Stimulated activated naive CD4-positive, alpha-beta T cell treated with Interleukin-2 at 50 U/mL for 16 hours (primary cell): ENCODE measurements around the gene SOX10.

Experiments
- DNase-seq: peaks from one replicate; lab custom pipeline; 2025; lab: John Stamatoyannopoulos, UW

Gene SOX10

DNA sequence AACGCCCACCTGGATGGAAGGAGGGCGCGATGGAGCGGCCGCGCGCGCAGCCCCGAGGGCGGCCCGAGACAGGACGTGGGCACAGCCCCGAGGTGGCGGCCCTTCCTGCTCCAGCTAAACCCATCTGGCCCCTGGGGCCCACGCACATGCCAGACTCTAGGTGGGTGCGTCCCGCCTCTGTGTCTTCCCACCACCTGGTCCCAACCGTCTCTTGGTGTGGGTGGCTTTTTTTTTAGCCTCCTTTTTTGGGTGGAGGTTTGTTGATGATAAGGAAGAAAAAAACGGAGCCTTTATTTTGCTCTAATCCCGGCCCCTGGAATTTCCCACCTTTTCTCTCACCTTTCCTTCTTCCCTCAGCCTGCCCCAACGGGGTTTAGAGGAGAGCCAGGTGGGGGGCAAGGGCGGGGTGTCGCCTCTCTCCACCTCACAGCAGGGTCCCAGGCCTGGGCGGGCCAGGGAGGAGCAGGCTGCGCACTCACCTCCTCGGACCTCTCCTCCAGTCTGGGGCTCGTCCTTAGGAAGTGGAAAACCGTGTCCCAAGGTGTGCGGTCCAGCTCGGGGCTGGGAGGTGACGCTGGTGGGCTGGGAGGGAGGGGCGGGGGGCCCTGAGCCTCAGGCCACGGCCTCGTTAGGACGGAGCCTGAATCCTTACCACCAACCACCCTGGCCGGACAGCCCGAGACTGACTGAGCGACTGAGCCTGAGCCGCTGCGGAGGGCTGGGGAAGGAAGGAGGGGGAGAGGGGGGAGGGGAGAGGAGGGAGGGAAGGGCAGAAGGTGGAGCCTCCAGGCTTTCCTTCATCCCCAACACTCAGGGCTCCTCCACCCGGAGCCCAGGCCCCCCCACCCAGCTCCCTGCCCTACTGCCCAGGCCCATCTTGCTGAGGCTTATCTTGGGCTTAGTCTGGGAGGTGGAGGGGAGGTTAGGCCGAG lies at the start of gene SOX10:
SOX10 (minus strand) TSS at position 696 of the 932 bp plus-strand sequence. CDS start 771 bp downstream, outside the sequence.
- DNase-seq: no peak

DNA sequence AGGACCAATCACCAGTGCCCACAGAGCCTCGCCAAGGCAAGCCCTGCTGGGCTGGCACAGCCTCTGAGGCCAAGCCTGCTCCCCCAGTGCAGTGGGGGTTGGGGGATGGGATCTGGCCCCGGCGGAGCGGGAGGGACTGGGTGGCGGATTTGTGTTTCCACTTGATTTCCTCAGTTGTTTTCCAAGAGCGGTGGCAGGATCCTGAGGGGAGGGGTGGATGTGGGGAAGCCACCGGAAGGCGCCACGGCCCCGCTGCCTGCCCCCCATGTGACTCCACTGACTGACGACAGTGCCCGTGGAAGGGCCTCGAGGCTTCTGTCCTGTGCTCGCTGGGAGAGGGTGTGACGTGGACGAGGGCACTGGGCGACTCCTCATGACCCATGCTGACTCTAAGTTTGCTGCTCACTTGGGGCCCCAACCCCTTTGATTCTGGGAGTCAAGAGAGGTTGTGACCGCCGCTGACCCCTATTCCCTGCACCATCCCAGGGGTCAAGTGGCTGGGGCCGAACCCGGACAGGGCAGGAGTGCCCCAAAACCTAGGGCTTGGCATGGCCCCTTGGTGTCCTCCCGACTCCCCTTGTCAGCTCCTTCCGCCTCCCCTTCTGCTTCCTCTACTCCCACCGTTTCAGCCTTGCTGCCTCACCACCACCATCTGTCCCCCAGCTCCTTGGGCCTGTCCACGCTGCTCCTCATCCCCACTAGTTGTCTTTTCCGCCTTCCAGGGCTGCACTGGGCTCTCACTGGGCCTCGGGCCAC lies 49.3 kb upstream of the SOX10 start:
- DNase-seq: no peak

DNA sequence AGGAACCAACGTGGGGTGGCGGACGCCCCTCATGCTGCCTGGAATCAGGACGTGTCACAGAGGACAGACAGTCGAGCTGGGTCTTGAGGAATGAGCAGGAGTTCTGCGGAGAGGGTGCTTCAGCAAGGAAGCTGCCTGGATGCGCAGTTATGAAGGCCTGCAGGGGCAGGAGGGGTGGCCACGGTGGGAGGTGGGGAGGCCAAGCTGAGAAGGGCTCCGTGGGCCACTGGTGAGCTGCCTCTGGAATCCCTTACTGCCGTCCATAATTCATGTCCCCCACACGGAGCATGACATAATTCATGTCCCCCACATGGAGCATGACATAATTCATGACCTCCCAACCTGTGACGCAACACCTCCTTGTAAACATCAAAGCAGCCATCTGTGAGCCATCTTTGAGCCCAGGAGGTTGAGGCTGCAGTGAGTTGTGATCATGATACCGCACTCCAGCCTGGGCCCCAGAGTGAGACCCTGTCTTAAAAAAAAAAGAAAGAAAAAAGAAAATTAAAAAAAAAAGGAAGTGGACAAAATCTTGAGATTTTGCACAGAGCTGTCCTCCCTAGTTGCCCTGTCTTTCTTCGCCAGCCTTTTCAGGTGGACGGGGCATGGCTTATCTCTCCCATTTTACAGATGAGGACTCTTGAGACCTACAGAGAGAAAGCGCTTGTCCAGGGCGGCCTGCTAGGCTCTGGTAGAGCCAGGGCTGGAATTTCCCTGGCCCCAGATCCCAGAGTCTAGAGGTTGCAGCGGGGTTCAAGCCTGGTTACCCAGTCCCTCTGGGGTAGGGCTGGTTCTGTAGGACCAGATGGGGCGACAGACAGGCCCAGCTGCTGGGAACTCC lies 48.5 kb upstream of the SOX10 start:
- DNase-seq: no peak

DNA sequence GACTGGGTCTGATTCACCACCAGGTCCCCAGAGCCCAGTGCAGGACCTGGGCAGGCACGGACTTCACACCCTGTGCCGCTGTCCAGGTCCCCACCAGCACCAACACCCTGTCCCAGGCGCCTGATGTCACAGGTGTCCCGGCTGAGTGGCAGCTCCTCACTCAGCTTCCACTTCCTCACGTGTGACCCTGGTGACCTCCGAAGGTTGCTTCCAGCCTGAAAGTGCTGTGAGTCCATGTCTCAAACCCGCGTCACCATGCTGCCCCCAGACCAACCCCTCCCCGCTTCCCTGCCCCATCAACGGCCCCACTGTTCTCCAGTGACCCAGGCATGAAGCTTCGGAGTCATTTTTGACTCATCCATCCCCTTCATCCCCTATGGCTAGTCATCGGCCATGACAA lies 47.1 kb upstream of the SOX10 start:
- no peak for DNase-seq

DNA sequence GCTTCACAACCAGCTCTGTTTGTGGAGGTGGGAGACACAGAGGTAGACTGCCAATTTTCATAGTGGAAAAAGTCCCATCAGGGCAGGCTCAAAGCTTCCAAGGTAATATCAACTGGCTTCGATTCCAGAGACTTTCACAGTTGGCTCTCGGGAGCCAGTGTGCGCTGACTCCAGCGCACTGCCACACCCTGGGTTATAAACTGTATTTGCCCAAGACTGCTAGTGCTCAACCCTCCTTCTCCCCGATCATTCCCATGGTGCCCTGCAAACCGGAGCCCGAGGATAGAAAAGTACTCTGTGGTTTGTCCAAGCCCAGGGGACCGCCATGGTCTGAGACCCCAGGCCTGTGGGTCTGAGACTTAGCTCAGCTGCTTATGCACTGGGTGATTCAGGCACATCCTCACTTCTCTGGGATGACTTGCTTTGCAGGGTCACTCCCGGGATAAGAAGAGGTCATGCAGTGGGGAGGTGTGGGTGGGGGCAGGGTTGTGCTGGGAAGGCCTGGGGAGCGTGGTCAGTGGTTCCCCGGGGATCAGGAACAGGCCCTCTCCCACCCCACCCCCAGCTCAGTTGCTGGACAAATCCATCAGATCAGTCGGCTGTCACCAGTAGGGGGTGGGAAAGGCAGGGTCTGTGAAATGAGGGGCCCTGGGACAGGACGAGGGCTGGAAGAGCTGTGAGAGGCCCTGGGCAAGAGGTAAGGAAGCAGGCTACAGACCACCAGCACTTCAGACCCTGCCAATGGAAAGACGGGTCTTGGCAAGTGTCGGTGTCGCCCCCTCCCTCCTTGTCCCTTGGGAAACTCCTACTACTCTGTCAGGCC lies 46.2 kb upstream of the SOX10 start:
- no peak for DNase-seq

DNA sequence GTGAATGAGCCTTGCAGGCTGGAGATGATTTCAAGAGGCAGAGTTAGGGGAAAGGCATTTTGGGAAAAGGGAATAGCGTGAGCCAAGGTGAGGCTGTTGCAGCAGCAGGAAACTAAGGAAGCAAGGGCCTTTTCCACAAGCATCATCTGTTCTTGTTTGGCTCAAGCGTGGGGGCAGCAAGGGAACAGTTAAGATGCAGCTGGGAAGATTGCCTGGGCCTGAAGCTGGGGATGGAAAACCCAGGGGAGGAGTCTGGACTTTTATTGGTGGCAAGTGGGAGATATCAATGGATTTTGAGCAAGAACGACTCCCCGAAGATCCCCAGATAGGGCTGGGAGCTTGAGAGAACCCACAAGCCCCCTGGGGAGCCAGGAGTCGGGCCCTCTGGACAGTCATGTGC lies 45.5 kb upstream of the SOX10 start:
- DNase-seq: no peak

DNA sequence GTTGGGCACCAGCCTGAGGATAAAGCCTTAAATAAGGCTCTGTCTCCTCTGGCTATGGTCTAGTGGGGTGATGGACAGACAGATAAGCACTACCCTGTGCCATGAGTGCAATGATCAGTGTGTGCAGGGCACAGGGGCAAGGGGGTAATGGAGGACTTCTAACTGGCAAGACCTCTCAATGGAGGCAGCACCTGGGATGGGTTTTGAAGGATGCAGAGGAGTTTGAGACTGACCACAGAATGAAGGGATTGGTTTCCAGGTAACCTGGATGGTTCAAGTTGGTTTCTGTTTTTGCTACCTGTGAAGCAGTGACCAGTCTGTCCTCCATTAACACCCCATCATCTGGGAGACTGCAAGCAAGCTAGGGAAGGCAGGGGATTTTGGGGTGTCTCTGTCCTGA lies 45.0 kb upstream of the SOX10 start:
- no peak for DNase-seq

DNA sequence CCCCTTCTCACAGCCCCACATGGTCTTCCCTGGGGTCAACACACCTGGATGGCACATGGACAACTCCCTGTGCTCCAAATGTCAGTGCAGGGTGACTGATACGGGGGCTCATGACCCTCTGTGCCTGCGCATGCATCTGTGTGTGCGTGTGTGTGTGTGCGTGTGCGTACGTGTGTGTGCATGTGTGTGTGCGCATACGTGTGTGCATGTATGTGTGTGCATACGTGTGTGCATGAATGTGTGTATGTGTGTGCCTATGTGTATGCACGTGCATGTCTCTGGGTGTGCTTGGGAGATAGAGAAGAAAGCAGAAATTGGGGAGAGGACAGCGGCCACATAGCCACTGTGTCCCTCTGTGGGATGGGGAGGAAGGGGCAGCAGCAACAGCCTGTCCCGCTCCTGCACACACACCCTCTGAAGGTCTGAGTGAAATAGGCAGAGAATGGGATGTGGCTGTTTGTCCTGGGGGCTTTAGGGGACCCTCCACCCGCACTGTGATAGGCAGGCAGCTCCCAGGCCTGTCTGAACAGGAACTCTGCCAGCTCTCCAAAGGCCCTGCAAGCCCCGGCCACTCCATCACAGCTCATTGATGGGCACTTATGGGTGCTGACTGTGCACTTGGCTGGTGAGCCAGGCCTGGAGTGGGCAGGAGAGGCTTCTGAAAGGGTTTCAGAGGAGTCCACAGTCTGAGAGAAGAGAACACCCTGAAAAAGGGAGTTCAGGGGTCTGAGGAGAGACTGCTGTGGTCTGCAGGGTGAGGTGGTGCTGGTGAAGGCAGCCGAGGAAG lies 44.2 kb upstream of the SOX10 start:
- no peak for DNase-seq

DNA sequence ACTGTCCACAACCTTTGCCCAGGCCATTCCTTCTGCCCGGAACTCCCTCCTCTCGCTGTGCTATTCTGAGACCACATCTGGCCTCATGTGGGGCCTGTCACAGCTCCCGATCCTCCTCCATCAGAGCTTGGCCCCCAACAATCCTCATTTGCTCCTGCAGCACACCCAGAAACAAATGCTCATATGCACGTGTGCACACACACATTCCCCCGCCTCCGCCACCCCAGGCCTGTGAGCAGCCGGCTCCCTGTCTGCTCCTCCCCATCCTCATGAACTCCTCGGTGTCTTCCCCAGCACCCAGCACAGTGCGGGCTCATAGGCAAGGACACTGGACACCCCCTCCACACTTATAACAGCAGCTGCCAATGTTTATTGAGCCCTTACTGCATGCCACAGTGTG lies 43.1 kb upstream of the SOX10 start:
- DNase-seq: no peak

DNA sequence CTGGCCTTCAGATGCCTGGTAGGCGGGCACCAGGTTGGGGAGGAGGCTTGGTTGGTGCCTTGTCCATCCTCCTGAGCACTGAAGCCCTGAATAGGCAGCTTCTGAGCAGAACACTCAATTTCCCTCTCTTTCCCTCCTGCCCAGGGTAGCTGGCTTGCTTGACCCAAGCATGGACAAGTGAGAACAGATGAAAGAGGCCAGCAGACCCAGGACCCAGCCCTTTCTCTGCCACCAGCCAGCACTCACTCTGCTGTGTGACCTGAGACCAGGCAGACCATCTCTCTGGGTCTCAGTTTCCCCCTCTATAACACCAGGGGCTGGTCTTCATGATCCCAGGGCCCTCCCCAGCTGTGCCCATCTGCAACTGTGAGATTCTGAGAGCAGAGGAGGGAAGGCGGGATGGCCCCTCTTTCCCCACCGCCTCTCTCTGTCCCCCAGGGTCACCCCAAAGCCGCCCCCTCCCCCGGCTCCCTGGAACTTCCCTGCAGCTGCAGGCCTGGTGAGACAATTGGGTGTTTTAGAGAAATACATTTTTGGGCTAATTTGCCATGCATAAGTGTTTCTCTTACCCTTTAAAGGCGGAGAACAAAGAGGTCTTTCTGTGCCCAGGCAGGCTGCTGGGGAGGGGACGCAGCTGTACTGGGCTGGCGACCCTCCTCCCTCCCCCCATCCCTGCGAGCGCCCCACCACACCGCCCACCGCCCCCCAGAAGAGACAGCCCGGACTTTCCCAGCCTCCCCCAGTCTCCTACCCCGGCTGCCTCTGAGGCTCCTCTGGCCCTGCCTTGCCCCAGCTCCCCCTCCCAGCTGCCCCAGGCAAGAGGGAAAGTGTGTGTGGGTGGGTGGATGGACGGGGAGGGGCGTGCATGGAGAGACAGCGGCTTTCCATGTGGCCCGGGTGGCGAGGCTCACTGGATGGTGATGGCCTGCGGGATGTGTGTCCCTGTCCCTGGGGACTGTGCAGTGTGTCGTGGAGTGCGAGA lies 42.1 kb upstream of the SOX10 start:
- DNase-seq: no peak

DNA sequence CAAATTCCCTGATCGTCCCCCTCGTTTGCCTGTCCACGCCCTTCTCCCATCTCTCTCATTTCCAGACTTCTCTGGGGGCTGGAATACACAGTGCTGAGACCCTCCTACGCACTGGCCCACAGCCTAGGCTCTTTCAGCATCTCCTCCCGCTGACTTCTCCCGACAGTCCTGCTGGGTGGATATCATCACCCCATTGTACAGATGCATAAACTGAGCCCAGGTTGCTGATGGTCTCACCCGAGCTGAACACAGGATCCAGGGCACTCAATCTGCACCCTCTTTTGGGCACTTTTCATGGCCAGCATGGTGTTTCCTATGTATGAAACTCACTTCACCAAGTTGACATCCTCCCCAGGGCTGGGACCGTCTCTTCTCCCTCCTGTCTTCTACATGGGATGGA lies 41.2 kb upstream of the SOX10 start:
- no peak for DNase-seq

DNA sequence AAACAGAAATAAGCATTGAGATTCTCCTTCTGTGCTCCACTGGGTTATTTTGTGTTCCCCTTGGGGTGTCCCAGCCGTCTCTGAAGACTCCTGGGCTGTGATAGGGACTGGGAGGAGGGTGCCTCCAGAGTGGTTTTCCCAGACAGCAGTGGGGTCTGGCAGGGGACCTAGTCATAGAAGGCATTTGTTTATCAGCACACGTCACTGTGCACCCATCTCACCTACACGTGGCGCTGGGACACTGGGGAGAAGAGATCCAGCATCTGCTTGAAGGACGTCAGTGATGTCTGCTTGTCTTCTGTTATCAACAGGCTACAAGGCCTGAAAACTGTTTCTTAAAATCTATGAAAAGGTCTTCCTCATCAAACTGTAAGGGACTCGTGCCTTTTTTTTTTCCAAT lies 38.7 kb upstream of the SOX10 start:
- no peak for DNase-seq

DNA sequence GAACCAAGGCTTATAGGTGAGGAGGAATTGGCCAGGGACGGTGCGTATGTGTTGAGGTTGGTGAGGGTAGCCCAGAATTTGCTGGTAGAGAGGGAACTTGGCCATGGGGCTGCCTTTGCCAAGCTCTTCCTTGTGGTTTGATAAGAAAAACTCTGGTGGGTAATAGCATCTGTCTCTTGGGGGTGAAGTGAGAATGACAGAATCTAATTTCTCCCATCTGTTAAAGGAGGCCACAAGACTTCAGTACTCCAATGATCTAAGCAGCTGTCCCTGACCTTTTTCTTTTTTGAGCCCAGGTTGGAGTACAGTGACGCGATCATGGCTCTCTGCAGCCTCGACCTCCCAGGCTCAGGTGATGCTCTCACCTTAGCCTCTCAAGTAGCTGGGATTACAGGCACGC lies 36.9 kb upstream of the SOX10 start:
- no peak for DNase-seq

DNA sequence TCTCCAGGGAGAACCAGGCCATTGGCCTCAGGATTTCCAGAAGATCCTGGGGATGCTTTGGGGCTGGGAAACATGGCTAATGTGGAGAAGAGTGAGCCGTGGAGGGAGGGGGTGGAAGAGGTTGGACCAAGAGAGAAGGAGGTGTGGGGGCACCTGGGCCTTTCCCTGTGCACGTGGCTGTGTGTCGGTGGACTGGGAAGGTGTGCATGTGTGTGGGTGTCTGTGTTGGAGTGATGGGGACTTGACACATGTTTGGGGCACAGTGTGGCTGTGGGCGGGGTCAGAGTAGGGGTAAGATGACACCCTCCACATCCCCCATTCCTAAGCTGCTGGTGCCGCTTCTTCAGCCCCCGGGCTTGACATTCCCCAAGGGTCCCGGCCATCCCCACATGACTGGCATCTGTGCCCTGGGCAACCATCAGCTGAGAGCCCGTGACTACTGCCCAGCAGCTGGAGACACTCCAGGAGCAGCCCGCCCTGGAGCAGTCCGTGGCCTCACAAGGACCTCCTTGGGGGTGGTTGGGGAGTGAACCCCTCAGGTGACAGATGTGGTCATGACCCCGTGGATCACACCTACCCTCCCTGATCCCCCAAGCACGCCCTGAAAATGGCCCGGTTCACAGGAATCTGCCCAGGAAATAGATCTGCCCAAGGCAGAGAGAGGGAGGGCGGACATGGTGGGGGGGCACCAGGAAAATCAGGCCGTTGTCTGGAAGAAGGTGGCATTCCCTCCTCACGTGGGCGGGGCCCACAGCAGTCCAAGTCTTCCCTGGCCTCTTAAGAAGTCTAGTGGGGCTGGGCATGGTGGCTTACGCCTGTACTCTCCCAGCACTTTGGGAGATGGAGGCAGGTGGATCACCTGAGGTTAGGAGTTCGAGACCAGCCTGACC lies 34.8 kb upstream of the SOX10 start:
- no peak for DNase-seq

DNA sequence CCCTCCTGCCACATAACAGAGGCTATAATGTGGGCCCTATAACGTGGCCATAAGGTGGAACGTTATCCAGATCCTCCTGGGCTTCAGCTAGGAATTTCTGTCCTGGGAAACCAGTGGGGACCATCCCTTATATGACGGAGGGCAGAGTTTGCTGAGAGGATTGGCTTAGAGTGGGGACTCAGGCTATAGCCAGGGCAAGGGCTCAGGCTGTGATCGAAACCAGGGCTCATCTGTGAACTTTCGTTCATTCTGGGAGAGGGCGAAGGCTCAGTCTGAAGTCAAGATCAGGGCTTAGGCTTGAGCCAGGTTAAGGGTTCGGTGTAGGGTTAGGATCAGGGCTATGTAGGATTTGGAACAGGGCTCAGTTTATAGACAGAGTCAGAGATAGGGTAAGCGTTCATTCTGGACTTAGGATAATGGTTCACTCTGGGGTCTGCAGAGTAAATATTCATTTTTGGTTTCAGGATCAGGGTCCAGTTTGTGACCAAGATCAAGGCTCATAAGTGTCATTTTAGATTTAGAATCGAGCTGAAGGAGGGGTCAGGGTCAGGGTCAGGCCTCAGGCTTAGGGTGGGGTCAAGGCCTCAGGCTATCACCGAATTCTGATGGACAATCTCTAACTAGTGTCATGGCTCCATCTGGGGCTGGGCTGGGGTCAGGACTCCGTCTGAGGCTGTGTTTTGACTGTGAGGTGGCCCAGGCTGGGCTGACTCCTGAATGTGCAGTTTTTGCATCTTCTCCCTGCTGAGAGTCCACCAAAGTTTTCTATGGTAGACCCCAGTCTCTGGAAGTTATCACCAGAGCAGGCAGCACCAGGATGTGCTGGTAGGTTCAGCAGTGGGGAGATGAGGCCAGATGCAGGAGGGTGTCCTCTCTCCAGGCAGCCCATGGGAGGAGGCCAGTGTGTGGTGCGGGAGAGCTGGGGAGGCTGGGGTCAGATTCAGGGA lies 33.9 kb upstream of the SOX10 start:
- DNase-seq: no peak

DNA sequence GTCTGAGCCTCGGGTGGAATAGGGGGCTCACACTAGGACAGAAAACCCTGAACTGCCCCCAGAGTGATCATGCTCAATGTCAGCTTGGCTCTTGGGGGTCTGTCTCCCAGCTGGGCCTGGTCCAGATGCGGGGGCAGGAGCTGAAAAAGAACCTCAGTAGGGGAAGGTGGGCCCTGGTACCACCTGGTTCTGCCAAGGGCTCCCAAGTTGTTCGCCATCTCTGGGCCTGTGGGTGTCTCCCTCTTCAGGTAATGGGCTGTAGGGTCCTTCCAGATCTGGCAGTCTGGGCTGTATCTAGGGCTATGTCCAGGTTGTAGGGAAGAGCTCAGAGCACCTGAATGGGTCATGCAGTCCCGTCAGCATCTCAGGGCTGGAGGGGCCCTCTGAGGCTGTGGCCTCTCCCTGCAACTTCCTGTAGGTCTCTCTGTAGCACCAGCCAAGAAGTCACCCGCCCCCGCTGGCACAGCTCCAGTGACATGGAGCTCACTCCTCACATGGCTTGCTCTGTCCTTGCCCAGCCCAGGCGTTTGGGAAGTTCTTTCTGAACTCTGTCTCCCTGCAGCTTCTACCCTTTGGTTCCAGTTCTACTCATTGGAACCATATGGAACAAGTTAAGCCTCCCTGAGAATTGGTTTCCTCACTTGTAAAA lies 33.0 kb upstream of the SOX10 start:
- no peak for DNase-seq
